Germinal center (tissue), 1 donor: ENCODE data around the gene SNAPC3.
A peak's percentile ranks its signal among the peaks of the same experiment; 100 is the strongest.
"Not testable (repeated sequence)": the region's sequence is repeated elsewhere in the genome, so short reads cannot be mapped to it uniquely, and the experiment has no call there.

ENCODE experiments used
- DNase-seq: peaks from one replicate; pipeline ENCODE4 v3.0.0; 2012; ENCODE audit warnings: mixed read lengths, low spot score

Gene SNAPC3

GRCh38 chr9:15423231-15423985 is 732 bp downstream of the SNAPC3 start:
- DNase-seq: peak; percentile 10

- DNase-seq: no peak
Observed at GRCh38 chr9:15426019-15426418, 3.3 kb downstream of the SNAPC3 start.

- DNase-seq: not testable (repeated sequence)
Observed at GRCh38 chr9:15427702-15428101, 5.0 kb downstream of the SNAPC3 start.

- DNase-seq: no peak
Observed at GRCh38 chr9:15430920-15431844, 8.5 kb downstream of the SNAPC3 start.

- no peak for DNase-seq
Observed at GRCh38 chr9:15433191-15433590, 10.5 kb downstream of the SNAPC3 start.

GRCh38 chr9:15433661-15434060 is 11.0 kb downstream of the SNAPC3 start:
- DNase-seq: no peak

GRCh38 chr9:15438891-15439290 is 16.2 kb downstream of the SNAPC3 start:
- DNase-seq: no peak

GRCh38 chr9:15441841-15442240 is 19.2 kb downstream of the SNAPC3 start:
- DNase-seq: not testable (repeated sequence)

GRCh38 chr9:15442264-15442663 is 19.6 kb downstream of the SNAPC3 start:
- not testable (repeated sequence) for DNase-seq

- no peak for DNase-seq
Observed at GRCh38 chr9:15444141-15444540, 21.5 kb downstream of the SNAPC3 start.

- no peak for DNase-seq
Observed at GRCh38 chr9:15453956-15454355, 31.3 kb downstream of the SNAPC3 start.

- no peak for DNase-seq
Observed at GRCh38 chr9:15461056-15461455, 38.4 kb downstream of the SNAPC3 start.

GRCh38 chr9:15461601-15462000 is 38.9 kb downstream of the SNAPC3 start:
- DNase-seq: no peak

GRCh38 chr9:15468145-15468544 is 45.5 kb downstream of the SNAPC3 start:
- no peak for DNase-seq

GRCh38 chr9:15469406-15469805 is 46.7 kb downstream of the SNAPC3 start:
- no peak for DNase-seq

GRCh38 chr9:15469862-15470261 is 47.2 kb downstream of the SNAPC3 start:
- DNase-seq: no peak

- no peak for DNase-seq
Observed at GRCh38 chr9:15475923-15476536, 53.4 kb downstream of the SNAPC3 start.

- no peak for DNase-seq
Observed at GRCh38 chr9:15480028-15480427, 57.4 kb downstream of the SNAPC3 start.

GRCh38 chr9:15482146-15482545 is 59.5 kb downstream of the SNAPC3 start:
- no peak for DNase-seq

GRCh38 chr9:15484802-15485201 is 62.1 kb downstream of the SNAPC3 start:
- DNase-seq: no peak

GRCh38 chr9:15485836-15486666 is 63.4 kb downstream of the SNAPC3 start:
- DNase-seq: peak; percentile 10

- no peak for DNase-seq
Observed at GRCh38 chr9:15491950-15492349, 69.3 kb downstream of the SNAPC3 start.
